Naive thymus-derived CD4-positive, alpha-beta T cell (primary cell): Measurements from ENCODE around the gene STK31. TPM values are rescaled to one million over a fixed set of nuclear protein-coding genes. Genes with fewer than 3 reads are reported as not detected.
A peak's percentile ranks its signal among the peaks of the same experiment; 100 is the strongest.
"Not testable (repeated sequence)": the region's sequence is repeated elsewhere in the genome, so short reads cannot be mapped to it uniquely, and the experiment has no call there.

Source experiments
- ATAC-seq: fragments of 150-1000 bp; cut with Tn5 transposase; 2 replicates; pipeline ENCODE4 v1.10.0; 2021; ENCODE audit warnings: mild to moderate bottlenecking, moderate library complexity
- CTCF ChIA-PET: fragments of 350-600 bp; sonication (Branson Sonifier 250); formaldehyde crosslinking; loops from one replicate; lab custom pipeline; 2021; ENCODE audit warnings: antibody characterized with exemption; lab: Charles Lee
- POLR2A ChIA-PET: fragments of 350-600 bp; sonication (Branson Sonifier 250); formaldehyde crosslinking; loops from one replicate; lab custom pipeline; 2021; ENCODE audit warnings: antibody characterized with exemption, inconsistent platforms; lab: Charles Lee
- DNase-seq, 9 donors: peaks; one replicate each; pipeline versions ENCODE4 v3.0.0 to v3.0.0-alpha.2; 2020 to 2022; ENCODE audit warnings: mixed read lengths in 1 of 9
- H3K27ac ChIP-seq: one replicate; pipeline ENCODE4 v1.7.0; 2013; ENCODE audit warnings: mild to moderate bottlenecking, low read depth, low read length, moderate library complexity
- H3K27me3 ChIP-seq, 2 donors: one replicate each; pipeline ENCODE4 v1.7.0; 2013; ENCODE audit warnings: low read length in 2 of 2, mild to moderate bottlenecking in 2 of 2, moderate library complexity in 2 of 2; ENCODE audit not compliant: control insufficient read depth in 2 of 2, insufficient read depth in 2 of 2
- H3K36me3 ChIP-seq, 3 experiments: 1 replicate in 2 of 3; 2 replicates in 1 of 3; pipeline ENCODE4 v1.7.0; 2013; ENCODE audit warnings: low read length in 3 of 3, mild to moderate bottlenecking in 3 of 3, moderate library complexity in 1 of 3; ENCODE audit not compliant: insufficient read depth in 3 of 3, control insufficient read depth in 2 of 3
- H3K4me1 ChIP-seq, 2 donors: one replicate each; pipeline ENCODE4 v1.7.0; 2013; ENCODE audit warnings: low read length in 2 of 2, mild to moderate bottlenecking in 2 of 2, moderate library complexity in 1 of 2; ENCODE audit not compliant: control insufficient read depth in 2 of 2, insufficient read depth in 2 of 2
- H3K4me3 ChIP-seq: 2 replicates; pipeline ENCODE4 v1.7.0; 2013; ENCODE audit warnings: mild to moderate bottlenecking, low read length
- H3K9me3 ChIP-seq, 3 experiments: 1 replicate in 2 of 3; 2 replicates in 1 of 3; pipeline ENCODE4 v1.7.0; 2013; ENCODE audit warnings: low read length in 3 of 3; ENCODE audit not compliant: control insufficient read depth in 2 of 3
- H3K27ac Mint-ChIP-seq, 9 donors: one replicate each; pipeline ENCODE4 v1.8.0; 2020 to 2022; ENCODE audit warnings: mixed read lengths in 9 of 9, mild to moderate bottlenecking in 8 of 9, moderate library complexity in 5 of 9, inconsistent platforms in 2 of 9
- H3K27me3 Mint-ChIP-seq, 5 donors: one replicate each; pipeline ENCODE4 v1.8.0; 2021 to 2022; ENCODE audit warnings: mixed read lengths in 5 of 5, mild to moderate bottlenecking in 1 of 5
- H3K36me3 Mint-ChIP-seq, 5 donors: one replicate each; pipeline ENCODE4 v1.8.0; 2020 to 2022; ENCODE audit warnings: mixed read lengths in 5 of 5, mild to moderate bottlenecking in 3 of 5, inconsistent platforms in 1 of 5
- H3K4me1 Mint-ChIP-seq, 7 donors: one replicate each; pipeline ENCODE4 v1.8.0; 2020 to 2022; ENCODE audit warnings: mixed read lengths in 7 of 7, mild to moderate bottlenecking in 3 of 7, inconsistent platforms in 1 of 7
- H3K4me3 Mint-ChIP-seq, 10 donors: one replicate each; pipeline ENCODE4 v1.8.0; 2020 to 2022; ENCODE audit warnings: mild to moderate bottlenecking in 10 of 10, mixed read lengths in 10 of 10, moderate library complexity in 6 of 10, inconsistent platforms in 2 of 10
- H3K9me3 Mint-ChIP-seq, 11 donors: one replicate each; pipeline ENCODE4 v1.8.0; 2020 to 2022; ENCODE audit warnings: mixed read lengths in 11 of 11, mild to moderate bottlenecking in 4 of 11, inconsistent platforms in 1 of 11, moderate library complexity in 1 of 11
- intact Hi-C, 2 donors: fragments of 100-400 bp; cut with micrococcal nuclease; formaldehyde crosslinking; loops; one replicate each; pipeline ENCODE4 v1.15.1; 2023
- polyA plus RNA-seq, 2 donors: library from polyadenylated mRNA; unstranded; fragments of 300-500 nt; fragmentation: Illumina TruSeq; gene quantifications; one replicate each; pipeline ENCODE4 v1.2.3, GENCODE V29; 2021
- total RNA-seq, 6 experiments: library from RNA in 5 of 6; stranded (reverse) in 5 of 6; gene quantifications; 1 replicate in 5 of 6; 2 replicates in 1 of 6; pipeline ENCODE4 v1.2.3 and lab custom pipeline; 2021 to 2026

STK31 gene
- total and polyA plus RNA-seq, 7 experiments from 2014 or later: 0.08 to 1.6 (median 0.70) TPM; not detected in 1

- no peak overlapping the region for H3K27ac ChIP-seq
- CTCF ChIA-PET: interaction anchor here (0.6 to 3.6 kb wide), 8 partner anchors 13 to 1122 kb away, joined by 3 to 34 read pairs (median 3); partner anchors contain the start of gene FAM221A
- intact Hi-C loops: loop anchor here (5.0 kb wide), 2 partner anchors 282 to 873 kb away; no protein-coding TSS in a partner anchor
Observed at GRCh38 chr7:23714579-23714978, 4.6 kb downstream of the STK31 start.

GRCh38 chr7:23715099-23715498 is 5.1 kb downstream of the STK31 start:
- intact Hi-C loops: no loop called here
- H3K27ac Mint-ChIP-seq: no peak overlapping the region
- no peak overlapping the region for H3K4me3 Mint-ChIP-seq
- no peak overlapping the region for H3K4me3 ChIP-seq
- no peak for DNase-seq
- peaks cover 0 to 2% (median 0%) of the 10 kb centered on the region in 7 donors for H3K4me1 Mint-ChIP-seq
- no peaks in the 10 kb centered on the region for H3K4me1 ChIP-seq
- ChIA-PET CTCF (interaction anchor here (1.1 to 3.6 kb wide), 3 partner anchors 35 to 144 kb away, joined by 3 to 34 read pairs (median 5); partner anchors contain the start of gene FAM221A), POLR2A (no interaction called here)
- peaks cover 0 to 4% (median 0%) of the 10 kb centered on the region in 5 donors for H3K27me3 Mint-ChIP-seq
- no peaks in the 10 kb centered on the region for H3K36me3 ChIP-seq
- no peaks in the 10 kb centered on the region for H3K9me3 Mint-ChIP-seq
- H3K27ac ChIP-seq: no peak overlapping the region
- H3K27me3 ChIP-seq: no peaks in the 10 kb centered on the region
- no peaks in the 10 kb centered on the region for H3K36me3 Mint-ChIP-seq
- no peak for ATAC-seq
- H3K9me3 ChIP-seq: no peaks in the 10 kb centered on the region

More at GRCh38 chr7:23714579-23714978, 4.6 kb downstream of the STK31 start:
- Mint-ChIP-seq H3K27ac (no peak overlapping the region), H3K36me3 (no peaks in the 10 kb centered on the region), H3K9me3 (no peaks in the 10 kb centered on the region), H3K4me3 (no peak overlapping the region), H3K27me3 (peaks cover 0 to 4% (median 0%) of the 10 kb centered on the region in 5 donors), H3K4me1 (peaks cover 0 to 2% (median 0%) of the 10 kb centered on the region in 7 donors)
- no peaks in the 10 kb centered on the region for H3K36me3 ChIP-seq
- no peaks in the 10 kb centered on the region for H3K9me3 ChIP-seq
- DNase-seq: no peak
- no peaks in the 10 kb centered on the region for H3K4me1 ChIP-seq
- no peaks in the 10 kb centered on the region for H3K27me3 ChIP-seq
- POLR2A ChIA-PET: no interaction called here
- ATAC-seq: no peak
- H3K4me3 ChIP-seq: no peak overlapping the region

- Mint-ChIP-seq H3K4me3 (no peak overlapping the region), H3K27ac (no peak overlapping the region), H3K9me3 (no peaks in the 10 kb centered on the region), H3K4me1 (no peaks in the 10 kb centered on the region), H3K36me3 (no peaks in the 10 kb centered on the region), H3K27me3 (peaks cover 0 to 4% (median 0%) of the 10 kb centered on the region in 5 donors)
- ChIA-PET CTCF (interaction anchor here (0.9 to 1.4 kb wide), 3 partner anchors 19 to 171 kb away, joined by 3 to 5 read pairs (median 3); no protein-coding TSS in a partner anchor), POLR2A (no interaction called here)
- H3K27me3 ChIP-seq: no peaks in the 10 kb centered on the region
- DNase-seq (no peak), ATAC-seq (no peak)
- no peak overlapping the region for H3K27ac ChIP-seq
- H3K9me3 ChIP-seq: no peaks in the 10 kb centered on the region
- intact Hi-C loops: no loop called here
- no peaks in the 10 kb centered on the region for H3K36me3 ChIP-seq
- H3K4me3 ChIP-seq: no peak overlapping the region
- H3K4me1 ChIP-seq: no peaks in the 10 kb centered on the region
Observed at GRCh38 chr7:23717788-23718187, 7.8 kb downstream of the STK31 start.

GRCh38 chr7:23721456-23721855 is 11.4 kb downstream of the STK31 start:
- ATAC-seq (no peak), DNase-seq (no peak)
- no peaks in the 10 kb centered on the region for H3K4me1 ChIP-seq
- Mint-ChIP-seq H3K9me3 (no peaks in the 10 kb centered on the region), H3K27me3 (peaks cover 0 to 4% (median 0%) of the 10 kb centered on the region in 5 donors), H3K27ac (peak overlapping the region in 1 of 9 donors; percentile 12), H3K36me3 (no peaks in the 10 kb centered on the region), H3K4me1 (no peaks in the 10 kb centered on the region), H3K4me3 (no peak overlapping the region)
- no peaks in the 10 kb centered on the region for H3K27me3 ChIP-seq
- POLR2A ChIA-PET: no interaction called here
- H3K4me3 ChIP-seq: no peak overlapping the region
- intact Hi-C loops: no loop called here
- no peak overlapping the region for H3K27ac ChIP-seq
- H3K36me3 ChIP-seq: no peaks in the 10 kb centered on the region
- CTCF ChIA-PET: no interaction called here
- no peaks in the 10 kb centered on the region for H3K9me3 ChIP-seq

- DNase-seq, H3K4me3 ChIP-seq, H3K27me3 Mint-ChIP-seq, H3K9me3 ChIP-seq, H3K27ac Mint-ChIP-seq, H3K4me1 Mint-ChIP-seq, H3K27ac ChIP-seq, H3K36me3 ChIP-seq, ATAC-seq, CTCF ChIA-PET, H3K4me1 ChIP-seq, H3K9me3 Mint-ChIP-seq, H3K36me3 Mint-ChIP-seq, H3K27me3 ChIP-seq, intact Hi-C loops, POLR2A ChIA-PET: not testable (repeated sequence)
- H3K4me3 Mint-ChIP-seq: peak overlapping the region in 2 of 10 donors; percentile 7 to 33
Observed at GRCh38 chr7:23722587-23723216, 12.7 kb downstream of the STK31 start.

- CTCF ChIA-PET, H3K36me3 ChIP-seq, H3K9me3 ChIP-seq, H3K4me3 ChIP-seq, intact Hi-C loops, H3K27me3 ChIP-seq, ATAC-seq, H3K27me3 Mint-ChIP-seq, H3K9me3 Mint-ChIP-seq, POLR2A ChIA-PET, H3K27ac ChIP-seq, H3K4me1 Mint-ChIP-seq, H3K36me3 Mint-ChIP-seq, H3K4me3 Mint-ChIP-seq, H3K27ac Mint-ChIP-seq, H3K4me1 ChIP-seq, DNase-seq: not testable (repeated sequence)
Observed at GRCh38 chr7:23724113-23724512, 14.1 kb downstream of the STK31 start.

GRCh38 chr7:23742051-23742450 is 32.0 kb downstream of the STK31 start:
- H3K36me3 Mint-ChIP-seq: peaks cover 0 to 22% (median 18%) of the 10 kb centered on the region in 5 donors
- Histone ChIP-seq H3K27ac (no peak overlapping the region), H3K4me1 (no peaks in the 10 kb centered on the region), H3K36me3 (no peaks in the 10 kb centered on the region), H3K9me3 (peaks cover 0 to 28% (median 0%) of the 10 kb centered on the region in 3 experiments), H3K4me3 (no peak overlapping the region), H3K27me3 (no peaks in the 10 kb centered on the region)
- intact Hi-C loops: no loop called here
- ChIA-PET POLR2A (no interaction called here), CTCF (no interaction called here)
- no peak overlapping the region for H3K4me3 Mint-ChIP-seq
- H3K27ac Mint-ChIP-seq: no peak overlapping the region
- H3K4me1 Mint-ChIP-seq: no peaks in the 10 kb centered on the region
- ATAC-seq: no peak
- DNase-seq: no peak
- H3K27me3 Mint-ChIP-seq: no peaks in the 10 kb centered on the region
- H3K9me3 Mint-ChIP-seq: peaks cover 13 to 53% (median 30%) of the 10 kb centered on the region in 11 donors
